Activated B cell treated with CpG ODN at 0.5 μM for 24 hours (primary cell): ENCODE results near the gene SENP5. TPM values are rescaled to one million over a fixed set of nuclear protein-coding genes. Genes with fewer than 3 reads are reported as not detected.

Experiments
- ATAC-seq: fragments of 200-7000 bp; cut with Tn5 transposase; one replicate; pipeline ENCODE4 v1.10.0; 2021; ENCODE audit warnings: low read depth, mild to moderate bottlenecking, moderate library complexity
- CTCF ChIA-PET: fragments of 350-600 bp; sonication (Branson Sonifier 250); formaldehyde crosslinking; loops from one replicate; lab custom pipeline; 2021; ENCODE audit warnings: antibody characterized with exemption; lab: Charles Lee
- POLR2A ChIA-PET: fragments of 350-600 bp; sonication (Branson Sonifier 250); formaldehyde crosslinking; loops from one replicate; lab custom pipeline; 2021; ENCODE audit warnings: antibody characterized with exemption; lab: Charles Lee
- DNase-seq: peaks from one replicate; pipeline ENCODE4 v3.0.0; 2022
- H3K27ac Mint-ChIP-seq: one replicate; pipeline ENCODE4 v1.8.0; 2020; ENCODE audit warnings: mixed read lengths
- H3K27me3 Mint-ChIP-seq: one replicate; pipeline ENCODE4 v1.8.0; 2021; ENCODE audit warnings: mixed read lengths
- H3K36me3 Mint-ChIP-seq: one replicate; pipeline ENCODE4 v1.8.0; 2021; ENCODE audit warnings: low read depth, mixed read lengths
- H3K4me1 Mint-ChIP-seq: one replicate; pipeline ENCODE4 v1.8.0; 2021; ENCODE audit warnings: mixed read lengths
- H3K4me3 Mint-ChIP-seq: one replicate; pipeline ENCODE4 v1.8.0; 2020; ENCODE audit warnings: mild to moderate bottlenecking, mixed read lengths
- H3K9me3 Mint-ChIP-seq: one replicate; pipeline ENCODE4 v1.8.0; 2020; ENCODE audit warnings: mixed read lengths
- CTCF ChIP-seq: fragments of 200-600 bp; IDR thresholded peaks from one replicate; pipeline ENCODE4 v1.8.0; 2022; ENCODE audit warnings: antibody characterized with exemption, mild to moderate bottlenecking
- intact Hi-C: fragments of 100-400 bp; cut with micrococcal nuclease; formaldehyde crosslinking; loops from one replicate; pipeline ENCODE4 v1.15.1; 2024
- total RNA-seq: library from RNA; stranded (reverse); gene quantifications from 2 replicates; pipeline ENCODE4 v1.2.3, GENCODE V29; 2022

The SENP5 gene
- total RNA-seq, 1 donor from 2014 or later = 45.2 TPM

GRCh38 chr3:196949285-196949619, 81.5 kb downstream of the SENP5 start:
- CTCF ChIA-PET = no interaction called here
- no peaks in the 10 kb centered on the region for H3K9me3 Mint-ChIP-seq
- POLR2A ChIA-PET = interaction anchor here (2.4 kb wide), 1 partner anchor 7 kb away, joined by 9 read pairs; the partner anchor contains the start of gene NCBP2
- no peaks in the 10 kb centered on the region for H3K27me3 Mint-ChIP-seq
- no peak for TF ChIP-seq CTCF
- intact Hi-C loops = no loop called here
- DNase-seq (no peak), ATAC-seq (no peak)
- no peak overlapping the region for H3K27ac Mint-ChIP-seq
- H3K4me3 Mint-ChIP-seq = no peak overlapping the region
- H3K36me3 Mint-ChIP-seq = peaks cover 16% of the 10 kb centered on the region
- H3K4me1 Mint-ChIP-seq = peaks cover 7% of the 10 kb centered on the region

DNA sequence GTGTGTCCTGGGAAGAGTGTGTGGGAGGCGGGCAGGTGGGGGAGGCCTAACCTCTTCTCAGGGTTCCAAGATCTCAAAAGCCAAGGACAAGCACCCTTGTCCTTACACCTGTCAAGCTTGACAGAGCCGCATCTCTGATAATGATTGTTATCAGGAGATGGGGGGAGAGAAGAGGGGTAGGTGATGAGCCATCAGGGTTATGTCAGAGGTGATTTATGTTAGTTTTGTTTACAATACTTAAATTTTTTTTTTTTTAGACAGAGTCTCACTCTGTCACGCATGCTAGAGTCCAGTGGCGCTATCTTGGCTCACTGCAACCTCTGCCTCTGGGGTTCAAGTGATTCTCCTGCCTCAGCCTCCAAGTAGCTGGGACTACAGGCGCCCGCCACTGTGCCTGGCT, 82.0 kb downstream of the SENP5 start:
- Mint-ChIP-seq H3K4me3 (no peak overlapping the region), H3K4me1 (peaks cover 2% of the 10 kb centered on the region), H3K27me3 (no peaks in the 10 kb centered on the region), H3K9me3 (no peaks in the 10 kb centered on the region), H3K27ac (no peak overlapping the region), H3K36me3 (peaks cover 11% of the 10 kb centered on the region)
- POLR2A ChIA-PET = interaction anchor here (0.6 to 2.4 kb wide), 2 partner anchors 8 to 200 kb away, joined by 3 to 9 read pairs; partner anchors contain the start of gene NCBP2
- DNase-seq (no peak), ATAC-seq (no peak)
- intact Hi-C loops = no loop called here
- CTCF ChIA-PET = no interaction called here
- TF ChIP-seq CTCF = no peak

DNA sequence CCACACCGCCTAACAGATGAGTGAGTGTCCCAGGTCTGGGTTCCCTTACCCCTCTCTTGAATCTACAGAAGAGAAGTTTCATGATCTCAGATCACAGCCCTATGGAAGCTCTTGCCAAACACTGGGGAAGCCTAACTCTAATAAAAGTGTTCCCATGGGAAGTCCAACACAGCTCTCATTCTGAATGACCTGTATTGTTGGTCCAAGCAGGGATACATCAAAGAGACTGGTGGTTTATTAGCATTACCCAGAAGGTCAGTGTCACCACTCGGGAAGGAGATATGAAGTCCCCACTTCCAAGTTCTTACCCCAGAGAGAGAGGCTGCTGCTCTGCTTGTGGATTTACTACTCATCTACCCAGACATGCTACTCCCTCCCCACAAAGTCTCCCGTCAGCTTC, 83.7 kb downstream of the SENP5 start:
- Mint-ChIP-seq H3K27ac (no peak overlapping the region), H3K4me3 (no peak overlapping the region), H3K9me3 (peaks cover under 1% of the 10 kb centered on the region), H3K27me3 (no peaks in the 10 kb centered on the region), H3K36me3 (peaks cover 4% of the 10 kb centered on the region), H3K4me1 (no peaks in the 10 kb centered on the region)
- POLR2A ChIA-PET = interaction anchor here (2.4 kb wide), 1 partner anchor 9 kb away, joined by 9 read pairs; the partner anchor contains the start of gene NCBP2
- ATAC-seq (no peak), DNase-seq (no peak)
- intact Hi-C loops = no loop called here
- CTCF ChIA-PET = no interaction called here
- no peak for TF ChIP-seq CTCF

DNA sequence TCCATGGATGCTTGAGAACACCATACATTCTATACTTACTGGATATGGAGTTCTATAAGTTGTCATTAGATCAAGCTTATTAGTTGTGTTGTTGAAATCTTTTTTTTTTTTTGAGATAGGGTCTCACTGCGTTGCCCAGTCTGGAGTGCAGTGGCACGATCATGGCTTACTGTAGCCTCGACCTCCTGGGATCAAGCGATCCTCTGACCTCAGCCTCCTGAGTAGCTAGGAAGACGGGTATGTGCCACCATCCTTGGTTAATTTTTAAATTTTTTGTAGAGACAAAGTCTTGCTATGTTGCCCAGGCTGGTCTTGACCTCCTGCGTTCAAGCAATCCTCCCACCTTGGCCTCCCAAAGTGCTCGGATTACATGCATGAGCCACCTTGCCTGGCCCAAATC, 87.1 kb downstream of the SENP5 start:
- Mint-ChIP-seq H3K27ac (no peak overlapping the region), H3K9me3 (peaks cover 3% of the 10 kb centered on the region), H3K36me3 (no peaks in the 10 kb centered on the region)

More for the DNA sequence above, 87.1 kb downstream of the SENP5 start:
- ATAC-seq (no peak), DNase-seq (no peak)
- POLR2A ChIA-PET = interaction anchor here (0.7 to 1.0 kb wide), 2 partner anchors 13 to 504 kb away, joined by 5 read pairs; partner anchors contain the start of gene NCBP2
- intact Hi-C loops = no loop called here
- CTCF ChIA-PET = interaction anchor here (0.6 to 1.1 kb wide), 2 partner anchors 15 to 955 kb away, joined by 3 to 4 read pairs; no protein-coding TSS in a partner anchor
- TF ChIP-seq CTCF = no peak
- Mint-ChIP-seq H3K4me1 (no peaks in the 10 kb centered on the region), H3K4me3 (no peak overlapping the region), H3K27me3 (no peaks in the 10 kb centered on the region)
